ENCODE data around the gene ADAM11. TPM values are rescaled to one million over a fixed set of nuclear protein-coding genes. Genes with fewer than 3 reads are reported as not detected.

Gene ADAM11
- total RNA-seq, 4 donors from 2014 or later = 0.67 to 1.4 TPM; not detected in 2

- peak in 1 of 3 donors; percentile 29 for DNase-seq
- Histone ChIP-seq H3K4me3 (no peak overlapping the region), H3K9me3 (no peaks in the 10 kb centered on the region), H3K27me3 (no peaks in the 10 kb centered on the region), H3K4me1 (no peaks in the 10 kb centered on the region), H3K27ac (no peak overlapping the region), H3K36me3 (no peaks in the 10 kb centered on the region)
- TF ChIP-seq CTCF (IDR thresholded peaks at IDR 0.05) (no peak), POLR2A (IDR thresholded peaks at IDR 0.05) (no peak)
Observed at GRCh38 chr17:44749076-44749979, 9.5 kb upstream of the ADAM11 start.

DNA sequence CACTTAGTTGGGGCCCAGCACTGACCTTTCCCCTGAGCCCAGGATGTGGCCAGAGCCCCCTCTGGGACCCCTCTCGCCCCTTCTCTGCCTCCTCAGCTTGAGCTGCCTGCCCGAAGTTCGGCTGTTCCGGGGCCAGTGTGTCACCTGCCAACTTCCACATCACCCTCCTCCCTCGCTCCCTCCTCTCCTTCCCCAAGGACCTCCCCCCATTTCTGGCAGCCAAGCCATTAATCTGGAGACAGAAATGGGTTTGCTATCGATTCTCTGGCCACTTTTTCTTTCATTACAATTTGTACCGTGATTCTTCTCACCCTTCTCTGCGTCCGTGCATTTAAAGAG, 8.8 kb upstream of the ADAM11 start:
- TF ChIP-seq CTCF (IDR thresholded peaks at IDR 0.05) = no peak
- no peak for TF ChIP-seq POLR2A (IDR thresholded peaks at IDR 0.05)
- Histone ChIP-seq H3K4me3 (no peak overlapping the region), H3K4me1 (no peaks in the 10 kb centered on the region), H3K27me3 (no peaks in the 10 kb centered on the region), H3K36me3 (no peaks in the 10 kb centered on the region), H3K27ac (no peak overlapping the region), H3K9me3 (no peaks in the 10 kb centered on the region)
- DNase-seq = no peak

DNA sequence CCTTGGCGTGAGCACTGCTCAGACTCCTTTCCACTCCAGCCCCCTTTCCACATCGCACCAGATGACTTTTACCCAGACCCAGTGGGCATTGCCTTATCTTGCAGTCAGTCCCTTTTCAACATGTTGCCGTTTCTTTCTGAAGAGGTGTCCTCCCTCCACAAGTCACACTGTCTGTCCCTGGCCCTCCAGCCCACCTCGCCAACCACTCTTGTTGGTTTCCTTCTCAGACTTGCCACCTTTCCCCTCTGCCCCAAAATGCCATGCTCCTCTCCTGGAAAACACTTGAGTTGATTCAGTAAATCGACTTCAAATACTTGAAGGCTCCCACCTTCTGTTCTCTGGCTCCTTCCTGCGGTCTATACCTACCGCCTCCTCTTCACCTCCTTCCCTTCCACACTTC, 7.5 kb upstream of the ADAM11 start:
- no peak for TF ChIP-seq POLR2A (IDR thresholded peaks at IDR 0.05)
- TF ChIP-seq CTCF (IDR thresholded peaks at IDR 0.05) = no peak
- Histone ChIP-seq H3K27me3 (no peaks in the 10 kb centered on the region), H3K36me3 (no peaks in the 10 kb centered on the region), H3K4me3 (no peak overlapping the region), H3K9me3 (no peaks in the 10 kb centered on the region), H3K4me1 (no peaks in the 10 kb centered on the region), H3K27ac (no peak overlapping the region)
- DNase-seq = no peak

DNA sequence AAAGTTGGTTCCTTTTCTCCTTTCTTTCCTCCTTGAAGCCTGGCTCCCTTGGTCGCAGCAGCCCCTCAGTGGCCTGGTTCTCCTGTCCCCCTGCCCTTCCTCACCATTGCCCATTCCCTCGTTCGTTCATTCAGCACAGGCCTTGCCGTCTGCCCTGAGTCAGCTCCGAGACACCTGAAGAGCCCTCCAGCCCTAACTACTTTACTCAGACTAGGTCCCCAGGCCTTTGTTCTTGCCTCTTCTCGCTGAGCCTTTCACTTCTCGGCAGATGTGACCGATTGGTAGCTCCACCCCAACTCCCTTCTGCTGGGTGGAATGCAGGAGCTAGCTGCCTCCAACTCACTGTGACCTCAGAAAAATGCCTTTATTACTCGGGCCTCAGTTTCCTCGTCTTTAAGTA, 7.0 kb upstream of the ADAM11 start:
- Histone ChIP-seq H3K9me3 (no peaks in the 10 kb centered on the region), H3K4me3 (no peak overlapping the region), H3K27ac (no peak overlapping the region), H3K27me3 (no peaks in the 10 kb centered on the region), H3K36me3 (no peaks in the 10 kb centered on the region), H3K4me1 (no peaks in the 10 kb centered on the region)
- DNase-seq = no peak
- TF ChIP-seq CTCF (IDR thresholded peaks at IDR 0.05) = no peak
- no peak for TF ChIP-seq POLR2A (IDR thresholded peaks at IDR 0.05)

- no peaks in the 10 kb centered on the region for H3K9me3 ChIP-seq
- peak in 1 of 3 donors; percentile 27 for DNase-seq
- TF ChIP-seq POLR2A (IDR thresholded peaks at IDR 0.05) (no peak), CTCF (IDR thresholded peaks at IDR 0.05) (no peak)
- no peaks in the 10 kb centered on the region for H3K27me3 ChIP-seq
- no peak overlapping the region for H3K4me3 ChIP-seq
- H3K4me1 ChIP-seq = no peaks in the 10 kb centered on the region
- H3K27ac ChIP-seq = no peak overlapping the region
- H3K36me3 ChIP-seq = no peaks in the 10 kb centered on the region
Observed at GRCh38 chr17:44752953-44753861, 5.6 kb upstream of the ADAM11 start.

Measured in Peyer's patch (tissue), 4 donors.